Common myeloid progenitor, CD34-positive (primary cell): ENCODE results near the gene DENND4A.

Experiments
- CTCF ChIA-PET: fragments of 350-600 bp; sonication (Branson Sonifier 250); formaldehyde crosslinking; loops from one replicate; lab custom pipeline; 2021; ENCODE audit warnings: antibody characterized with exemption; lab: Charles Lee
- POLR2A ChIA-PET: fragments of 350-600 bp; sonication (Branson Sonifier 250); formaldehyde crosslinking; loops from one replicate; lab custom pipeline; 2021; ENCODE audit warnings: antibody characterized with exemption; lab: Charles Lee
- DNase-seq, 3 donors: peaks; one replicate each; pipeline versions ENCODE4 v3.0.0 to v3.0.0-alpha.2; 2013
- H3K27ac ChIP-seq, 2 experiments: 1 replicate in 1 of 2; 2 replicates in 1 of 2; pipeline ENCODE4 v1.7.0; 2013; ENCODE audit warnings: inconsistent platforms in 2 of 2, low read length in 2 of 2, mild to moderate bottlenecking in 2 of 2, low read depth in 1 of 2, moderate library complexity in 1 of 2; ENCODE audit not compliant: severe bottlenecking in 2 of 2, insufficient read depth in 1 of 2, poor library complexity in 1 of 2
- H3K27me3 ChIP-seq, 5 experiments: replicated peaks in 2 of 5; 1 replicate in 3 of 5; 2 replicates in 2 of 5; pipeline versions ENCODE4 v1.6.1 to v1.7.0; 2013; ENCODE audit warnings: low read length in 4 of 5, mild to moderate bottlenecking in 2 of 5, moderate library complexity in 2 of 5, inconsistent platforms in 1 of 5; ENCODE audit not compliant: insufficient read depth in 5 of 5, control insufficient read depth in 4 of 5
- H3K36me3 ChIP-seq, 4 experiments: 1 replicate in 2 of 4; 2 replicates in 2 of 4; pipeline versions ENCODE4 v1.6.1 to v1.7.0; 2013; ENCODE audit warnings: low read length in 3 of 4, control low read depth in 1 of 4, mild to moderate bottlenecking in 1 of 4; ENCODE audit not compliant: control insufficient read depth in 4 of 4, insufficient read depth in 4 of 4
- H3K4me1 ChIP-seq, 4 experiments: 1 replicate in 3 of 4; 2 replicates in 1 of 4; pipeline versions ENCODE4 v1.6.1 to v1.7.1; 2013; ENCODE audit warnings: low read length in 3 of 4, mild to moderate bottlenecking in 3 of 4, control low read depth in 1 of 4, inconsistent platforms in 1 of 4, moderate library complexity in 1 of 4; ENCODE audit not compliant: control insufficient read depth in 4 of 4, insufficient read depth in 4 of 4; ENCODE audit errors: control extremely low read depth in 1 of 4
- H3K4me3 ChIP-seq, 7 experiments: 1 replicate in 4 of 7; 2 replicates in 3 of 7; pipeline versions ENCODE4 v1.5.1 to v1.7.0; 2013; ENCODE audit warnings: mild to moderate bottlenecking in 7 of 7, low read length in 6 of 7, moderate library complexity in 6 of 7, inconsistent platforms in 2 of 7, low read depth in 2 of 7, control low read depth in 1 of 7; ENCODE audit not compliant: insufficient read depth in 4 of 7, control insufficient read depth in 1 of 7; ENCODE audit errors: extremely low read depth in 1 of 7
- H3K9me3 ChIP-seq, 5 experiments: 1 replicate in 4 of 5; 2 replicates in 1 of 5; pipeline versions ENCODE4 v1.6.1 to v1.7.1; 2013; ENCODE audit warnings: low read length in 4 of 5, mild to moderate bottlenecking in 2 of 5, inconsistent platforms in 1 of 5, low read depth in 1 of 5, moderate library complexity in 1 of 5; ENCODE audit not compliant: control insufficient read depth in 4 of 5, insufficient read depth in 2 of 5; ENCODE audit errors: control extremely low read depth in 1 of 5
- WGBS: methylation state at CpG from one replicate; pipeline ENCODE4 v1.1.5; 2013; ENCODE audit not compliant: insufficient coverage; 5-methylcytosine and 5-hydroxymethylcytosine counted together

DENND4A gene

GRCh38 chr15:65765106-65765505, 27.0 kb downstream of the DENND4A start:
- POLR2A ChIA-PET, result interaction anchor here (0.6 kb wide), 1 partner anchor 13 kb away, joined by 3 read pairs; no protein-coding TSS in a partner anchor
- WGBS, result no CpG with 5 or more reads among the region's 2 CpGs
- peak overlapping the region in 1 of 2 experiments; percentile 8 for H3K27ac ChIP-seq
- peaks cover 0 to 22% (median 2%) of the 10 kb centered on the region in 4 experiments for H3K4me1 ChIP-seq
- CTCF ChIA-PET, result interaction anchor here (1.0 to 2.5 kb wide), 3 partner anchors 64 to 92 kb away, joined by 3 to 7 read pairs (median 4); no protein-coding TSS in a partner anchor
- peak in 2 of 3 donors; percentile 64 to 83 for DNase-seq
- no peak overlapping the region for H3K4me3 ChIP-seq
- peaks cover 0 to 4% (median 0%) of the 10 kb centered on the region in 4 experiments for H3K36me3 ChIP-seq
- no peaks in the 10 kb centered on the region for H3K27me3 ChIP-seq
- H3K9me3 ChIP-seq, result no peaks in the 10 kb centered on the region

DNA sequence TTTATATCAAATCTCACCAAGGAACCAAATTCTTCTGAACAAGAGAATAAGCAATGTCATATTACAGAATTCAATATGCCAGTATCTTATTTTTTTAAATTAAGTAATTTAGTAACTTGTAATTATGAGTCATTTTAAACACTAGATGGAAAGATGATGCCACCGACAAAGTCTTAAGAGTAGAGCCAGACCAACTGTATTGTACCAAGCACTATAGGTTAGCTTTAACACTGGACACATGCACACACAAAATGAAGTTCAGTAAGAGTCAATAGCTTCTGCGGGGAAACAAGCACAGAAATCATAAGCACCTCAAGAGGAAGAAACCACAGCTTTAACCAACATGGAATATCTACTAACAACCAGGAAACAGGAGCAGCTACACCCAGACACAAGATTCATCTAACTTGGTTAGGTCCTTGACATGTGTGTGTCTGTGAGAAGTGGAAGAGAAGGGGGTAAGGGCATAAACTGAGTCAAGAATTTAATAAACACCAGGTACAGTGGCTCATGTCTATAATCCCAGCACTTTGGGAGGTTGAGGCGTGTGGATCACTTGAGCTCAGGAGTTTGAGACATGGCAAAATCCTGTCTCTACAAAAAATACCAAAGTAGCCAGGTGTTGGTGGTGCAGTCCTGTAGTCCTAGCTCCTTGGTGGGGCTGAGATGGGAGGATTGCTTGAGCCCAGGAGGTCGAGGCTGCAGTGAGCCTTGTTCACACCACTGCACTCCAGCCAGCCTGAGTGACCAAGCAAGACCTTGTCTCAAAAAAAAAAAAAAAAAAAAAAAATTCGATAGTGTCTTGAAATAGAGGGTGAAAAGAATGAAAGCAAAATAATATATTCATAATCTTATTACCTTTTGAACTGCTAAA, 28.9 kb downstream of the DENND4A start:
- no peak for DNase-seq
- WGBS, result 100% methylated on average over 2 of the region's 5 CpGs
- no peak overlapping the region for H3K4me3 ChIP-seq
- H3K27me3 ChIP-seq, result no peaks in the 10 kb centered on the region
- peaks cover 0 to 22% (median 2%) of the 10 kb centered on the region in 4 experiments for H3K4me1 ChIP-seq
- H3K36me3 ChIP-seq, result peaks cover 0 to 4% (median 0%) of the 10 kb centered on the region in 4 experiments
- H3K27ac ChIP-seq, result no peak overlapping the region
- POLR2A ChIA-PET, result interaction anchor here (0.6 to 0.9 kb wide), 4 partner anchors 16 to 88 kb away, joined by 3 to 5 read pairs (median 3); no protein-coding TSS in a partner anchor
- CTCF ChIA-PET, result interaction anchor here (1.0 to 1.2 kb wide), 2 partner anchors 53 kb away, joined by 3 to 4 read pairs; no protein-coding TSS in a partner anchor
- H3K9me3 ChIP-seq, result no peaks in the 10 kb centered on the region

DNA sequence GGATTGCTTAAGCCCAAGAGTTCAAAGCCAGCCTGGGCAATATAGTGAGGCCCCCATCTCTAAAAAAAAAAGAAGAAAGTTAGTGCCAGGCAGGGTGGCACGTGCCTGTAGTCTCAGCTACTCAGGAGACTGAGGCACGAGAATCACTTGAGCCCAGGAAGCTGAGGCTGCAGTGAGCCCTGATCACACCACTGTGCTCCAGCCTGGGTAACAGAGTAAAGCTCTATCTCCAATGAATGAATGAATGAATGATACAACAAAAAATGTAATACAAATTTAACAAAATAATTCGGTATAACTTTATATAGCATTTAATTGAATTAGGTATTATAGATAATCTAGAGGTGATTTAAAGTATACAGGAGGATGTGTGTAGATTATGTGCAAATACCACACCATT, 29.7 kb downstream of the DENND4A start:
- H3K4me3 ChIP-seq, result no peak overlapping the region
- DNase-seq, result no peak
- H3K36me3 ChIP-seq, result peaks cover 0 to 4% (median 0%) of the 10 kb centered on the region in 4 experiments
- ChIA-PET POLR2A (interaction anchor here (0.6 to 0.9 kb wide), 3 partner anchors 15 to 29 kb away, joined by 3 read pairs; no protein-coding TSS in a partner anchor), CTCF (interaction anchor here (1.0 to 1.2 kb wide), 2 partner anchors 52 to 54 kb away, joined by 3 to 4 read pairs; no protein-coding TSS in a partner anchor)
- H3K27me3 ChIP-seq, result no peaks in the 10 kb centered on the region
- 100% methylated on average over 1 of the region's 3 CpGs for WGBS
- H3K27ac ChIP-seq, result no peak overlapping the region
- H3K9me3 ChIP-seq, result no peaks in the 10 kb centered on the region
- H3K4me1 ChIP-seq, result peaks cover 0 to 20% (median 2%) of the 10 kb centered on the region in 4 experiments

DNA sequence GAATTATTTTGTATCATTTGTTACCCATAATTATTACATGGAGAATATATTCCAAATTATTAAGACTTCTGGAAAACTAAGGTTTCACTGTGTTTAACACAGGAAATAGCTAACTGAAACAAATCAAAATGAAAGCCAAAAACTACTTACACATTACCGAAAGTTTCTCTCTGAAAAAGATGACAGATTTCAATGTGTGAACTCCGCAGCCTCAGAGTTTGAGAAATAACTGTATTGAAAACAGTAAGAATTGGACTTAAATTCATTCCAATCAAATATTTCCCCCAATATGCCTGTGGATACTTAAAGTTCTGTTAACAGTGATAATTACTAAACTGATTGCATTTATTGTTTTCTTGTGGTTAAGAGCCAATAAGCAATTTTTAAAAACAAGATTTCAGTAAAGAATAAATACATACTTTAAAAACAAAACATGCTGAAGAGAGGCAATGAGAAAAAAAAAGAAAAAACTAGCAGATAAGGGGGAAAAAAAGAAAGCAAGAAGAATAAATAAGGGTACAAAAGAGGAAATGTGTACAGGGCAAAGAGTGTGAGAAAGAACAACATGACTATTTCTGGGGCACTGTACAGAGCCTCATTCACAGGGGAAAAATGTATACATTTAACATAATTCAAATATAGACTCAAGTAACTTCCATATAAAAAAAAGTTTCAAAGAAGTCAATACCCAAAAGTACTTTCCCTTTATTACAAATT, 30.7 kb downstream of the DENND4A start:
- no peak overlapping the region for H3K27ac ChIP-seq
- ChIA-PET POLR2A (no interaction called here), CTCF (interaction anchor here (0.7 to 1.2 kb wide), 2 partner anchors 14 to 51 kb away, joined by 3 read pairs; no protein-coding TSS in a partner anchor)
- H3K4me3 ChIP-seq, result no peak overlapping the region
- DNase-seq, result no peak
- H3K4me1 ChIP-seq, result peaks cover 0 to 20% (median 2%) of the 10 kb centered on the region in 4 experiments
- H3K27me3 ChIP-seq, result no peaks in the 10 kb centered on the region
- no CpG with 5 or more reads among the region's 2 CpGs for WGBS
- no peaks in the 10 kb centered on the region for H3K9me3 ChIP-seq
- peaks cover 0 to 4% (median under 1%) of the 10 kb centered on the region in 4 experiments for H3K36me3 ChIP-seq

DNA sequence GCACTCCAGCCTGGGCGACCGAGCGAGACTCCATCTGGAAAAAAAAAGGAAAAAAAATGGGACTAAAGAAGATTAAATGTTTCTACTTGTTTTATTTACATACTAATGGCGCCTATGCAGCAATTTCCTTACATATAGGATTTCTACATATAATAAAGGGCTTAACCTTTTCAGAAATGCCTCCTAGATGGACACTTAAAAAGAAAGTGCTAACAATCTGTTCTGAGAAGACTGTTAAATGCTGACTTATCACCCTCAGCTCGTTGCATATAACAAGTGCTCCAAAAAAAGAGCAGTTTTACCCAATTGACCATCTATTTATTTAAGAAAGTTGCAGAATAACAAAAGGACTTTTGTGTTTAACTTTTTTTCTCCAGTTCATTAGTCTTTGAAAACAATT, 32.7 kb downstream of the DENND4A start:
- CTCF ChIA-PET, result interaction anchor here (1.0 kb wide), 1 partner anchor 64 kb away, joined by 5 read pairs; no protein-coding TSS in a partner anchor

DNA sequence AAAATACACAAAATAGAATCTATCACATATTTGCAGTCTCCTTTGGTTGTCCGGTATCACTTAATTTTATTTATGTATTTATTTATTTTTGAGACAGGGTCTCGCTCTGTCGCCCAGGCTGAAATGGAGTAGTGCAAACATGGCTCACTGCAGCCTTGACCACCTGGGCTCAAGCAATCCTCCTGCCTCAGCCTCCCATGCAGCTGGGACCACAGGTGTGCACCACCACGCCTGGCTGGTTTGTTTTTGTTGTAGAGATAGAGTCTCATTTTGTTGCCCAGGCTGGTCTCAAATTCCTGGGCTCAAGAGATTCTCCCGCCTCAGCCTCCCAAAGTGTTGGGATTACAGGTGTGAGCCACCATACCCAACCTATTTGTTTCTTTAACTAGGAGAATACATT, 33.9 kb downstream of the DENND4A start:
- H3K4me3 ChIP-seq, result no peak overlapping the region
- peaks cover 0 to 16% (median 5%) of the 10 kb centered on the region in 4 experiments for H3K36me3 ChIP-seq
- H3K27ac ChIP-seq, result no peak overlapping the region
- peaks cover 0 to 6% (median 2%) of the 10 kb centered on the region in 4 experiments for H3K4me1 ChIP-seq
- ChIA-PET CTCF (no interaction called here), POLR2A (no interaction called here)
- no peak for DNase-seq
- H3K27me3 ChIP-seq, result no peaks in the 10 kb centered on the region
- 100% methylated on average over 2 of the region's 5 CpGs for WGBS
- H3K9me3 ChIP-seq, result no peaks in the 10 kb centered on the region

More for the DNA sequence above, 32.7 kb downstream of the DENND4A start:
- DNase-seq, result no peak
- H3K36me3 ChIP-seq, result peaks cover 0 to 12% (median 5%) of the 10 kb centered on the region in 4 experiments
- no peak overlapping the region for H3K4me3 ChIP-seq
- no peaks in the 10 kb centered on the region for H3K27me3 ChIP-seq
- H3K4me1 ChIP-seq, result peaks cover 0 to 10% (median 2%) of the 10 kb centered on the region in 4 experiments
- WGBS, result no CpG with 5 or more reads among the region's 5 CpGs
- H3K9me3 ChIP-seq, result no peaks in the 10 kb centered on the region
- H3K27ac ChIP-seq, result no peak overlapping the region
- POLR2A ChIA-PET, result no interaction called here
